T47D (cell line): ENCODE results near the gene EEA1.

Source experiments
- DNase-seq, 2 experiments: peaks; one replicate each; pipeline versions ENCODE4 v3.0.0 to v3.0.0-alpha.2; 2011 to 2012; ENCODE audit warnings: low read depth in 1 of 2, low spot score in 1 of 2
- JUND ChIP-seq: IDR thresholded peaks from 2 replicates; pipeline ENCODE4 v1.6.1; 2012; ENCODE audit warnings: low read depth
- in situ Hi-C: cut with HindIII; loops from 2 replicates; pipeline ENCODE4 v1.10.0; 2016; ENCODE audit warnings: low sequenced_read_pairs, low pct_unique_long_range_greater_than_20kb

The EEA1 gene

GRCh38 chr12:92951006-92951405, 21.9 kb upstream of the EEA1 start:
- in situ Hi-C loops, result no loop called here
- TF ChIP-seq JUND, result no peak
- DNase-seq, result no peak

- in situ Hi-C loops, result no loop called here
Observed at GRCh38 chr12:92950011-92950410, 20.9 kb upstream of the EEA1 start.

GRCh38 chr12:92949466-92949865, 20.4 kb upstream of the EEA1 start:
- no peak for DNase-seq
- TF ChIP-seq JUND, result no peak
- in situ Hi-C loops, result no loop called here

More at GRCh38 chr12:92950011-92950410, 20.9 kb upstream of the EEA1 start:
- no peak for TF ChIP-seq JUND
- DNase-seq, result no peak

GRCh38 chr12:92947589-92948215, 18.6 kb upstream of the EEA1 start:
- TF ChIP-seq JUND, result no peak
- in situ Hi-C loops, result no loop called here
- DNase-seq, result no peak

- DNase-seq, result no peak
- in situ Hi-C loops, result no loop called here
- TF ChIP-seq JUND, result no peak
Observed at GRCh38 chr12:92945659-92946220, 16.6 kb upstream of the EEA1 start.

- in situ Hi-C loops, result no loop called here
- no peak for TF ChIP-seq JUND
- peak in 1 of 2 experiments; percentile 73 for DNase-seq
Observed at GRCh38 chr12:92943482-92944250, 14.6 kb upstream of the EEA1 start.

- peak in 1 of 2 experiments; percentile 63 for DNase-seq
- TF ChIP-seq JUND, result no peak
- in situ Hi-C loops, result no loop called here
Observed at GRCh38 chr12:92942905-92943304, 13.8 kb upstream of the EEA1 start.

- no peak for TF ChIP-seq JUND
- in situ Hi-C loops, result no loop called here
- no peak for DNase-seq
Observed at GRCh38 chr12:92939116-92939515, 10.0 kb upstream of the EEA1 start.

- no peak for TF ChIP-seq JUND
- no peak for DNase-seq
- in situ Hi-C loops, result no loop called here
Observed at GRCh38 chr12:92938638-92939037, 9.5 kb upstream of the EEA1 start.

GRCh38 chr12:92938018-92938417, 8.9 kb upstream of the EEA1 start:
- in situ Hi-C loops, result no loop called here
- DNase-seq, result no peak
- no peak for TF ChIP-seq JUND

GRCh38 chr12:92933606-92934005, 4.5 kb upstream of the EEA1 start:
- no peak for DNase-seq
- no peak for TF ChIP-seq JUND
- in situ Hi-C loops, result no loop called here

- DNase-seq, result no peak
- TF ChIP-seq JUND, result no peak
- in situ Hi-C loops, result no loop called here
Observed at GRCh38 chr12:92930421-92930820, 1.3 kb upstream of the EEA1 start.

- DNase-seq, result no peak
- TF ChIP-seq JUND, result no peak
- in situ Hi-C loops, result no loop called here
Observed at GRCh38 chr12:92929983-92930382, 888 bp upstream of the EEA1 start.
